ENCODE results near the gene KCNK3. TPM values are rescaled to one million over a fixed set of nuclear protein-coding genes. Genes with fewer than 3 reads are reported as not detected.

KCNK3 gene
- total RNA-seq, 1 experiment from 2014 or later = 32.8 TPM

DNA sequence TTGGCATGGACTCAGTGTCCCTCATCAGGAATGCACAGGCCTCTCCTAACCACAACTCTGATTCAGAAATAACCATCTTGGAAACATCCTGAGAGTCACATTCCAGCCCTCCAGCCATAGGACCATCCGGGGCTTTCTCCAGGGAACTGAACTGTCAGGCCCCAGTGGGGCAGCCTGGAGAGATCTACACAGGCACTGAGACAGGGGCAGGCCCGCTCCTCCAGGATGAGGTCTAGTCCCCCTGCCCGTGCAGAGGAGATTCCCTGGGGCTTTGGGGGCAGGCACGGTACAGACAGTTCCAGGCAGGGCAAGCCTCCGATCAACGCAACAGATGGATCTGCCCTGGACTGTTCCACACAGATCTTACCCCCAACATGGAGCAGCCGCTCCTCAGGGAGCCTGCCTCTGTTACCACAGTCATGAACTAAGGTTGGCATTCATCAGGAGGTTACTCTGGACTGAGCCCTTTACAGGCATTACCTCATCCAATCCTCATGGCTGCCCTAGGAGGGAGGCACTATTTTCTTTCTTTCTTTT is 12.0 kb downstream of the KCNK3 start:
- ChIA-PET CTCF (no interaction called here), POLR2A (no interaction called here)
- no peaks in the 10 kb centered on the region for H3K36me3 ChIP-seq (ENCODE audit: control insufficient read depth, insufficient read depth, low read length)
- no peak overlapping the region for H3K4me3 ChIP-seq (ENCODE audit: low read depth in 2 of 2, low read length in 2 of 2)
- no peaks in the 10 kb centered on the region for H3K27me3 ChIP-seq (ENCODE audit: control insufficient read depth, insufficient read depth, low read length)
- intact Hi-C loops (cut with micrococcal nuclease; ENCODE audit: unreplicated experiment) = no loop called here
- ATAC-seq = 0 out of 2 replicates have a peak, but pooled peaks have one; percentile 8
- in situ Hi-C loops (cut with HindIII; ENCODE audit: low pct_unique_long_range_greater_than_20kb, low sequenced_read_pairs) = no loop called here
- H3K9me3 ChIP-seq (ENCODE audit: control insufficient read depth, insufficient read depth, low read depth, low read length) = no peaks in the 10 kb centered on the region
- no peak overlapping the region for H3K27ac ChIP-seq (ENCODE audit: low read length)
- no peak for TF ChIP-seq POLR2AphosphoS5 (IDR thresholded peaks at IDR 0.05; ENCODE audit: low read depth, low read length)
- no peak for TF ChIP-seq SIN3A (IDR thresholded peaks at IDR 0.05; ENCODE audit: borderline replicate concordance, insufficient read depth, low read depth, low read length)
- no peak for TF ChIP-seq TCF7L2 (IDR thresholded peaks at IDR 0.05; ENCODE audit: low read depth, low read length)
- TF ChIP-seq, protein P1, sequence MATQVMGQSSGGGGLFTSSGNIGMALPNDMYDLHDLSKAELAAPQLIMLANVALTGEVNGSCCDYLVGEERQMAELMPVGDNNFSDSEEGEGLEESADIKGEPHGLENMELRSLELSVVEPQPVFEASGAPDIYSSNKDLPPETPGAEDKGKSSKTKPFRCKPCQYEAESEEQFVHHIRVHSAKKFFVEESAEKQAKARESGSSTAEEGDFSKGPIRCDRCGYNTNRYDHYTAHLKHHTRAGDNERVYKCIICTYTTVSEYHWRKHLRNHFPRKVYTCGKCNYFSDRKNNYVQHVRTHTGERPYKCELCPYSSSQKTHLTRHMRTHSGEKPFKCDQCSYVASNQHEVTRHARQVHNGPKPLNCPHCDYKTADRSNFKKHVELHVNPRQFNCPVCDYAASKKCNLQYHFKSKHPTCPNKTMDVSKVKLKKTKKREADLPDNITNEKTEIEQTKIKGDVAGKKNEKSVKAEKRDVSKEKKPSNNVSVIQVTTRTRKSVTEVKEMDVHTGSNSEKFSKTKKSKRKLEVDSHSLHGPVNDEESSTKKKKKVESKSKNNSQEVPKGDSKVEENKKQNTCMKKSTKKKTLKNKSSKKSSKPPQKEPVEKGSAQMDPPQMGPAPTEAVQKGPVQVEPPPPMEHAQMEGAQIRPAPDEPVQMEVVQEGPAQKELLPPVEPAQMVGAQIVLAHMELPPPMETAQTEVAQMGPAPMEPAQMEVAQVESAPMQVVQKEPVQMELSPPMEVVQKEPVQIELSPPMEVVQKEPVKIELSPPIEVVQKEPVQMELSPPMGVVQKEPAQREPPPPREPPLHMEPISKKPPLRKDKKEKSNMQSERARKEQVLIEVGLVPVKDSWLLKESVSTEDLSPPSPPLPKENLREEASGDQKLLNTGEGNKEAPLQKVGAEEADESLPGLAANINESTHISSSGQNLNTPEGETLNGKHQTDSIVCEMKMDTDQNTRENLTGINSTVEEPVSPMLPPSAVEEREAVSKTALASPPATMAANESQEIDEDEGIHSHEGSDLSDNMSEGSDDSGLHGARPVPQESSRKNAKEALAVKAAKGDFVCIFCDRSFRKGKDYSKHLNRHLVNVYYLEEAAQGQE (IDR thresholded peaks at IDR 0.05; ENCODE audit: insufficient read depth in 1 of 2, low read depth in 2 of 2, low read length in 1 of 2) = no peak
- no peak for TF ChIP-seq CTCF (IDR thresholded peaks at IDR 0.05)
- no peak for DNase-seq (ENCODE audit: low read depth, low spot score)
- peaks cover 7% of the 10 kb centered on the region for H3K4me1 ChIP-seq (ENCODE audit: control insufficient read depth, insufficient read depth, low read length)
- no TSS peak for BruUV-seq (replicated peaks)

GRCh38 chr2:26705126-26705525 is 12.6 kb downstream of the KCNK3 start:
- Histone ChIP-seq H3K36me3 (ENCODE audit: control insufficient read depth, insufficient read depth, low read length) (no peaks in the 10 kb centered on the region), H3K27me3 (ENCODE audit: control insufficient read depth, insufficient read depth, low read length) (no peaks in the 10 kb centered on the region), H3K4me1 (ENCODE audit: control insufficient read depth, insufficient read depth, low read length) (peaks cover 5% of the 10 kb centered on the region; the same call in 1 of the 2 replicates), H3K9me3 (ENCODE audit: control insufficient read depth, insufficient read depth, low read depth, low read length) (no peaks in the 10 kb centered on the region), H3K4me3 (ENCODE audit: low read depth in 2 of 2, low read length in 2 of 2) (no peak overlapping the region), H3K27ac (ENCODE audit: low read length) (no peak overlapping the region)
- no TSS peak for BruUV-seq (replicated peaks)
- ChIA-PET POLR2A (no interaction called here), CTCF (no interaction called here)
- no peak for DNase-seq (ENCODE audit: low read depth, low spot score)
- no peak for ATAC-seq
- in situ Hi-C loops (cut with HindIII; ENCODE audit: low pct_unique_long_range_greater_than_20kb, low sequenced_read_pairs) = no loop called here
- TF ChIP-seq TCF7L2 (IDR thresholded peaks at IDR 0.05; ENCODE audit: low read depth, low read length) (no peak), CTCF (IDR thresholded peaks at IDR 0.05) (no peak), SIN3A (IDR thresholded peaks at IDR 0.05; ENCODE audit: borderline replicate concordance, insufficient read depth, low read depth, low read length) (no peak)
- TF ChIP-seq, protein P1 (IDR thresholded peaks at IDR 0.05; ENCODE audit: insufficient read depth in 1 of 2, low read depth in 2 of 2, low read length in 1 of 2) = no peak
- intact Hi-C loops (cut with micrococcal nuclease; ENCODE audit: unreplicated experiment) = no loop called here
